ENCODE measurements around the gene FBXO30. TPM values are rescaled to one million over a fixed set of nuclear protein-coding genes. Genes with fewer than 3 reads are reported as not detected.

Gene FBXO30
- total RNA-seq, 6 experiments from 2014 or later, result 2.2 to 3.2 (median 3.0) TPM

GRCh38 chr6:145808239-145808638 lies 6.4 kb downstream of the FBXO30 start:
- Histone ChIP-seq H3K36me3 (peaks cover 0 to 7% (median 2%) of the 10 kb centered on the region in 4 donors), H3K4me3 (no peak overlapping the region), H3K27ac (no peak overlapping the region), H3K9me3 (no peaks in the 10 kb centered on the region), H3K27me3 (no peaks in the 10 kb centered on the region), H3K4me1 (peaks cover 0 to 9% (median 0%) of the 10 kb centered on the region in 4 donors)
- WGBS (ENCODE audit: insufficient coverage, low coverage, low lambda C conversion rate, missing lambda C conversion rate), result 92% methylated on average over 2 of the region's 2 CpGs
- ATAC-seq (no peak), DNase-seq (no peak)
- TF ChIP-seq POLR2A (IDR thresholded peaks at IDR 0.05) (no peak), CTCF (IDR thresholded peaks at IDR 0.05) (no peak)
- intact Hi-C loops (cut with DNase I), result no loop called here

GRCh38 chr6:145802141-145802540 lies 12.5 kb downstream of the FBXO30 start:
- Histone ChIP-seq H3K9me3 (no peaks in the 10 kb centered on the region), H3K36me3 (peaks cover 0 to 7% (median 2%) of the 10 kb centered on the region in 4 donors), H3K4me1 (no peaks in the 10 kb centered on the region), H3K27ac (no peak overlapping the region), H3K27me3 (no peaks in the 10 kb centered on the region), H3K4me3 (no peak overlapping the region)
- 94% methylated on average over 5 of the region's 5 CpGs for WGBS (ENCODE audit: insufficient coverage, low coverage, low lambda C conversion rate, missing lambda C conversion rate)
- no peak for TF ChIP-seq CTCF (IDR thresholded peaks at IDR 0.05)
- TF ChIP-seq POLR2A (IDR thresholded peaks at IDR 0.05), result no peak
- DNase-seq (no peak), ATAC-seq (no peak)
- intact Hi-C loops (cut with DNase I), result no loop called here

GRCh38 chr6:145801021-145801420 lies 13.6 kb downstream of the FBXO30 start:
- Histone ChIP-seq H3K4me3 (no peak overlapping the region), H3K27ac (no peak overlapping the region), H3K36me3 (peaks cover 0 to 7% (median 2%) of the 10 kb centered on the region in 4 donors), H3K27me3 (no peaks in the 10 kb centered on the region), H3K4me1 (no peaks in the 10 kb centered on the region), H3K9me3 (no peaks in the 10 kb centered on the region)
- no peak for DNase-seq
- TF ChIP-seq POLR2A (IDR thresholded peaks at IDR 0.05), result no peak
- no peak for TF ChIP-seq CTCF (IDR thresholded peaks at IDR 0.05)
- WGBS (ENCODE audit: insufficient coverage, low coverage, low lambda C conversion rate, missing lambda C conversion rate), result 82% methylated on average over 2 of the region's 6 CpGs
- intact Hi-C loops (cut with DNase I), result no loop called here
- ATAC-seq, result no peak

- Histone ChIP-seq H3K4me1 (no peaks in the 10 kb centered on the region), H3K27me3 (no peaks in the 10 kb centered on the region), H3K36me3 (no peaks in the 10 kb centered on the region), H3K4me3 (no peak overlapping the region), H3K27ac (no peak overlapping the region), H3K9me3 (no peaks in the 10 kb centered on the region)
- TF ChIP-seq CTCF (IDR thresholded peaks at IDR 0.05), result no peak
- no peak for TF ChIP-seq POLR2A (IDR thresholded peaks at IDR 0.05)
- intact Hi-C loops (cut with DNase I), result no loop called here
- 71% methylated on average over 2 of the region's 2 CpGs for WGBS (ENCODE audit: insufficient coverage, low coverage, low lambda C conversion rate, missing lambda C conversion rate)
- DNase-seq, result no peak
- no peak for ATAC-seq
These were observed 16.1 kb downstream of the FBXO30 start for GRCh38 chr6:145798530-145798929.

GRCh38 chr6:145789443-145789842 lies 25.2 kb downstream of the FBXO30 start:
- no peak for ATAC-seq
- no peak for TF ChIP-seq CTCF (IDR thresholded peaks at IDR 0.05)
- no peak for TF ChIP-seq POLR2A (IDR thresholded peaks at IDR 0.05)
- peak in 1 of 3 donors; percentile 27 for DNase-seq

More at GRCh38 chr6:145789443-145789842, 25.2 kb downstream of the FBXO30 start:
- Histone ChIP-seq H3K27ac (no peak overlapping the region), H3K36me3 (no peaks in the 10 kb centered on the region), H3K27me3 (no peaks in the 10 kb centered on the region), H3K9me3 (no peaks in the 10 kb centered on the region), H3K4me1 (no peaks in the 10 kb centered on the region), H3K4me3 (no peak overlapping the region)
- WGBS (ENCODE audit: insufficient coverage, low coverage, low lambda C conversion rate, missing lambda C conversion rate), result 57% methylated on average over 3 of the region's 3 CpGs
- intact Hi-C loops (cut with DNase I), result no loop called here
